DOHH2 (cell line): Measurements from ENCODE around the gene SCAF1.

Experiments
- H3F3A ChIP-seq: fragments of 200-600 bp; sonication (generic), shearing (Covaris generic); 2 replicates; pipeline ENCODE4 v1.6.0; 2016; ENCODE audit warnings: antibody characterized with exemption, mild to moderate bottlenecking; ENCODE audit not compliant: control insufficient read depth, insufficient read depth
- H3K27ac ChIP-seq: fragments of 200-600 bp; sonication (generic); 2 replicates; pipeline ENCODE4 v1.5.1; 2014; ENCODE audit warnings: low read depth, mild to moderate bottlenecking, low read length, moderate library complexity
- H3K27me3 ChIP-seq: fragments of 200-600 bp; sonication (generic); 2 replicates; pipeline ENCODE4 v1.6.1; 2014; ENCODE audit warnings: mild to moderate bottlenecking, low read length, mixed read lengths; ENCODE audit not compliant: control insufficient read depth
- H3K36me3 ChIP-seq: fragments of 200-600 bp; sonication (generic); 2 replicates; pipeline ENCODE4 v1.6.1; 2014; ENCODE audit warnings: mild to moderate bottlenecking, low read length, moderate library complexity, mixed read lengths; ENCODE audit not compliant: control insufficient read depth
- H3K4me1 ChIP-seq: fragments of 200-600 bp; sonication (generic); 2 replicates; pipeline ENCODE4 v1.6.1; 2014; ENCODE audit warnings: mild to moderate bottlenecking, low read length, mixed read lengths; ENCODE audit not compliant: control insufficient read depth
- H3K4me2 ChIP-seq: fragments of 200-600 bp; sonication (generic); 2 replicates; pipeline ENCODE4 v1.6.0; 2014; ENCODE audit warnings: mild to moderate bottlenecking, low read length, moderate library complexity
- H3K4me3 ChIP-seq: fragments of 200-600 bp; sonication (generic); 2 replicates; pipeline ENCODE4 v1.5.1; 2014; ENCODE audit warnings: mild to moderate bottlenecking, low read length, mixed read lengths
- H3K79me2 ChIP-seq: fragments of 200-600 bp; sonication (generic); 2 replicates; pipeline ENCODE4 v1.6.1; 2014; ENCODE audit warnings: mild to moderate bottlenecking, low read length, mixed read lengths; ENCODE audit not compliant: control insufficient read depth
- H3K9me2 ChIP-seq: fragments of 200-600 bp; sonication (generic); replicated peaks from 2 replicates; pipeline ENCODE4 v1.6.1; 2014; ENCODE audit warnings: mild to moderate bottlenecking, low read length, mixed read lengths; ENCODE audit not compliant: control insufficient read depth
- H3K9me3 ChIP-seq: fragments of 200-600 bp; sonication (generic); 2 replicates; pipeline ENCODE4 v1.6.1; 2014; ENCODE audit warnings: antibody characterized with exemption, low read length, mixed read lengths; ENCODE audit not compliant: control insufficient read depth, insufficient read depth
- H4K20me1 ChIP-seq: fragments of 200-600 bp; sonication (generic); 2 replicates; pipeline ENCODE4 v1.6.0; 2014; ENCODE audit warnings: low read depth, mild to moderate bottlenecking, antibody characterized with exemption, low read length, moderate library complexity; ENCODE audit not compliant: control insufficient read depth, insufficient read depth
- EZH2phosphoT487 ChIP-seq: fragments of 200-600 bp; sonication (generic); IDR thresholded peaks from 2 replicates; pipeline ENCODE4 v1.6.1; 2017; ENCODE audit warnings: borderline replicate concordance, mild to moderate bottlenecking, antibody characterized with exemption, low read length, moderate library complexity, mixed read lengths
- TF ChIP-seq, protein P1 (sequence below): fragments of 200-600 bp; sonication (generic); IDR thresholded peaks from one replicate; pipeline ENCODE4 v1.5.1; 2014; ENCODE audit warnings: antibody characterized with exemption, mild to moderate bottlenecking, low read depth, low read length; ENCODE audit not compliant: poor library complexity, severe bottlenecking

SCAF1 gene

DNA sequence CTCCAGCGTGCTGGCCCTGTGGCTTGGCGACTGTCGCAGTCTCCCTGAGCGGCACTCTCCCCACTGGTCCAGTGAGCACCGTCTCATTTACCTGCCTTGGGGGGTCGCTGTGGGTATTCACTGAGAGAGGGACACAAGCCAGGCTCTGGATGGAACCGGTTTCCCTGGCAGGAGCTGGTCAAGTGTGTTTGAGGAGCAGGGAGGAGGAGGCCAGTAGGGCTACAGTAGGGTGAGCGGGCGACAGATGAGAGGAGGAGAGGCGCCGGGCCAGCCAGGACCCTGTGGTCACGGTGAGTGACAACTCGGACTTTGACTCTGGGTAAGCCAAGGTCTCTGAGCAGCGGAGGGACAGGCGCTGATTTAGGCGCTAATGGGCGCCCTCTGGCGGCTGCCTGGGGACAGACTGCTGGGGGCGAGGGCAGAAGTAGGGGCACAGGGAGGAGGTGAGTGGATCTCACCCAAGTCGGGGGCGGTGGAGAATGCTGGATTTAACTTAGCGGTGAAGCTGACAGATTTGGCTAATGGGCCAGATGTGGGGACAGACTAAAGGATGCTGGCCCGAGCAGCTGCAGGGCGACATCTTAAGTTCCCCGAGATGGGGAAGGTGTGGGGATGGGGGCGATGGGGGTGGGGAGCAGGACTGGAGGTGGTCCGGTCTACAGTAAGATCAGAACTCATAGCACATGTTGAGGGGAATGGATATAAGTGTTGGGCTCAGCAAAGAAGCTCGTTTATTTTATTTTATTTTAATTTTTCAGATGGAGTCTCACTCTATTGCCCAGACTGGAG, 30.3 kb downstream of the SCAF1 start:
- H3K4me3 ChIP-seq = peak overlapping the region; percentile 65
- H3K27me3 ChIP-seq = no peaks in the 10 kb centered on the region
- peak overlapping the region; percentile 96 for H3K27ac ChIP-seq
- H4K20me1 ChIP-seq = no peaks in the 10 kb centered on the region
- peaks cover 25% of the 10 kb centered on the region for H3F3A ChIP-seq
- peak overlapping the region; percentile 74 for H3K4me2 ChIP-seq
- TF ChIP-seq EZH2phosphoT487 = no peak
- TF ChIP-seq, protein P1, sequence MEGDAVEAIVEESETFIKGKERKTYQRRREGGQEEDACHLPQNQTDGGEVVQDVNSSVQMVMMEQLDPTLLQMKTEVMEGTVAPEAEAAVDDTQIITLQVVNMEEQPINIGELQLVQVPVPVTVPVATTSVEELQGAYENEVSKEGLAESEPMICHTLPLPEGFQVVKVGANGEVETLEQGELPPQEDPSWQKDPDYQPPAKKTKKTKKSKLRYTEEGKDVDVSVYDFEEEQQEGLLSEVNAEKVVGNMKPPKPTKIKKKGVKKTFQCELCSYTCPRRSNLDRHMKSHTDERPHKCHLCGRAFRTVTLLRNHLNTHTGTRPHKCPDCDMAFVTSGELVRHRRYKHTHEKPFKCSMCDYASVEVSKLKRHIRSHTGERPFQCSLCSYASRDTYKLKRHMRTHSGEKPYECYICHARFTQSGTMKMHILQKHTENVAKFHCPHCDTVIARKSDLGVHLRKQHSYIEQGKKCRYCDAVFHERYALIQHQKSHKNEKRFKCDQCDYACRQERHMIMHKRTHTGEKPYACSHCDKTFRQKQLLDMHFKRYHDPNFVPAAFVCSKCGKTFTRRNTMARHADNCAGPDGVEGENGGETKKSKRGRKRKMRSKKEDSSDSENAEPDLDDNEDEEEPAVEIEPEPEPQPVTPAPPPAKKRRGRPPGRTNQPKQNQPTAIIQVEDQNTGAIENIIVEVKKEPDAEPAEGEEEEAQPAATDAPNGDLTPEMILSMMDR = peak; percentile 98
- H3K9me3 ChIP-seq = no peaks in the 10 kb centered on the region
- no peaks in the 10 kb centered on the region for H3K9me2 ChIP-seq
- H3K4me1 ChIP-seq = peaks cover 47% of the 10 kb centered on the region
- peaks cover 44% of the 10 kb centered on the region for H3K36me3 ChIP-seq
- peaks cover 14% of the 10 kb centered on the region for H3K79me2 ChIP-seq

DNA sequence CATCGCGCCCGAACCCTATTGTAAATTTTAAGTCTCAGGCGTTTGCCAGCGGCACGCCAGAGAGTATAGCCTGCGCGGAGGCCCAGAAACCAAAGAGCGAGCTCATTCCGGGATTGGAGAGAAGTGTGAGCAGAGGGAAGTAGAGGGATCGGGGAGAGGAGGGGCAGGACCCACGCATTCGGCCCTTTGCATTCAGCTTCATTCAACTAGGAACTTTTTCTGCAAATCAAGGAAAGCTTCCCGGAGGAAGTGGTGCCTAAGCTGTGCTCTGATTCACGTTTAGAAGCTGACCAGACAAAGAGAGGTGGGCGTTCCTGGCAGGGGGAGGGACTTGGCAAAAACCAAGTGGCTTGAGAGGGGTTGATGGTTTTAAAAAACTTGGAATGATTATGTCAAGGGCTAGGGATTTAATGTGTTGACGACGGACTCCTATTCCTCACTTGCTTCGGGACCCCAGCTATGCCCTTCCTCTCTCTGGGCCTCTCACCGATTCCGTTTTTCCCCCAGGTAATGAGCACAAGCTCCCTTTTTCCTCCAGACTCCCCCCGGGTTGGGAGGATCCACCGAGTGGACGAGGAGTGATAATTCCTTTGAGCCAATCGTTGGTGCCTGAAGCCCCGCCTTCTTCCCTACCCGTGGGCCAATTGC, 34.3 kb downstream of the SCAF1 start:
- Histone ChIP-seq H3K4me1 (peaks cover 74% of the 10 kb centered on the region), H3F3A (peaks cover 36% of the 10 kb centered on the region)

DNA sequence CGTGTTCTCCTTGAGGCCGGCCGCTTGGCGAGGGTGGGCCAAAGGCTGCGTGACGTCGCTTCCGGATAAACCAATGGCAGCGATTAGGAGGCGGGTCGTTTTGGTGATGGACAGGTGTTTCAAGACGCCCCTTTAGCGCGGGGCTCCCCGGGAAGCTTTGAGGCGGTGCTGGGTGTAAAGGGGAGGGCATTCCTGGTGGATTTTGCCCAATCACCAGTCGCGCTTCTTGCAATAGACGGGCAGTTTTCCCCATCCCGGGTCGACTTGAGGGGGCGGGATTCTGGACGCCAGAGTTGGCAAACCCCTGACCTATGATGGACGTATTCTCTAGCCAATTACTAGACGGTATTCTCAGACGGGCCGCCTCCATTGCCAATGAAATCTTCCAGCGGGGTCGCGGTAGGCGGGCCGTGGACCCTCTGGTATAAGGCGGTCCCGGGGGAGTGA, 34.8 kb downstream of the SCAF1 start:
- Histone ChIP-seq H3K9me3 (no peaks in the 10 kb centered on the region), H3K36me3 (peaks cover 53% of the 10 kb centered on the region), H4K20me1 (peaks cover 21% of the 10 kb centered on the region), H3K4me3 (peak overlapping the region; percentile 95), H3K9me2 (no peaks in the 10 kb centered on the region), H3K27me3 (no peaks in the 10 kb centered on the region), H3F3A (peaks cover 36% of the 10 kb centered on the region), H3K4me1 (peaks cover 70% of the 10 kb centered on the region), H3K79me2 (peaks cover 46% of the 10 kb centered on the region), H3K27ac (peak overlapping the region; percentile 96), H3K4me2 (peak overlapping the region; percentile 99)
- TF ChIP-seq, protein P1 = no peak
- no peak for TF ChIP-seq EZH2phosphoT487

More for the DNA sequence above, 34.3 kb downstream of the SCAF1 start:
- peak overlapping the region; percentile 95 for H3K4me3 ChIP-seq
- peaks cover 54% of the 10 kb centered on the region for H3K36me3 ChIP-seq
- H4K20me1 ChIP-seq = peaks cover 18% of the 10 kb centered on the region
- peak overlapping the region; percentile 91 for H3K4me2 ChIP-seq
- H3K27ac ChIP-seq = peak overlapping the region; percentile 96
- H3K79me2 ChIP-seq = peaks cover 43% of the 10 kb centered on the region
- no peaks in the 10 kb centered on the region for H3K9me3 ChIP-seq
- H3K9me2 ChIP-seq = no peaks in the 10 kb centered on the region
- no peaks in the 10 kb centered on the region for H3K27me3 ChIP-seq
- TF ChIP-seq EZH2phosphoT487 = no peak
- TF ChIP-seq, protein P1 = no peak
